T-helper 1 cell treated with Interleukin-12 subunit alpha and Interleukin-12 subunit beta and Interleukin-4 antibody, amounts not matched to agents 30 ng/mL and 1 ng/mL, for 36 hours (primary cell): ENCODE results near the gene FOXN4. TPM values are rescaled to one million over a fixed set of nuclear protein-coding genes. Genes with fewer than 3 reads are reported as not detected.
"Not testable (repeated sequence)": the region's sequence is repeated elsewhere in the genome, so short reads cannot be mapped to it uniquely, and the experiment has no call there.

Source experiments
- intact Hi-C: fragments of 100-400 bp; cut with micrococcal nuclease; formaldehyde crosslinking; loops from one replicate; pipeline ENCODE4 v1.15.1; 2024
- total RNA-seq: library from RNA; stranded (reverse); gene quantifications from 2 replicates; pipeline ENCODE4 v1.2.3, GENCODE V29; 2022

FOXN4 gene
- total RNA-seq: not detected in 2 replicates

GRCh38 chr12:109308534-109309380 lies at the start of gene FOXN4:
Gene FOXN4, minus strand, starts transcription at chr12:109309284. Its CDS starts 963 bp downstream, at chr12:109308321.
- intact Hi-C loops: no loop called here

DNA sequence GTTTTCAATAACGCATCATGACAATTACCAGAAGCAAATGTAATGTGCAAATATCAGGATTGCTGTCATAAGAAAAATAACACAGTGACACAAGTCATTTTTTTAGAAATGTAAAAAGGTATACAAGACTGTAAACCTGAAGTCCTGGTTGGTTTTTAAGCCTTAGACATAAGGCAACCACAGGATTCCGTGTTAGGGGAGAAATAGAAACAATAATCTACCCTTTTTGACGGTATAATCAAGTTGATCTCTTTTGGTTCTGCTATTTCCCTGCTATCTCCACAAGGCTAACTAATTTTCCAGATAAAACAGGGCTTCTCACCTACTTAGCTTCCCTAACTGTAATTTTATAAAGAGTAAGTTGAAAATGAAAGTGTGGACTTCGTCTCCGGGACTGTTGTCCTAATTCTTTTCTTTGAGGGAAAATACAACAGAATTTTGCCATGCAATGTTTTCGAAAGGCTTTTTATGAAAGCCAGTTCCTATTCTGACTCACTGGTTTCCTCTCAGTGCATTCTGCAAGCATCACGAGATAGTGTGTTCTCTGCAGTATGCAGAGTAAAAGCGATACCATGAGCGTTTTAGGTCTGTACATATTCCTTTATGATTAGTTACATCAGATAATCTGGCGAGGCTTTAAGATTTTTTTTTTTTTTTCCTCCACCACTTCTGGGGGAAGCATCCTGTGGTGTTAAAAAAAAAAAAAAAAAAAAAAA lies 49.2 kb upstream of the FOXN4 start:
- intact Hi-C loops: no loop called here

GRCh38 chr12:109357032-109357431 lies 47.9 kb upstream of the FOXN4 start:
- intact Hi-C loops: no loop called here

- intact Hi-C loops: no loop called here
Measured at GRCh38 chr12:109356577-109356976, 47.5 kb upstream of the FOXN4 start.

- intact Hi-C loops: no loop called here
Measured at GRCh38 chr12:109352184-109352583, 43.1 kb upstream of the FOXN4 start.

GRCh38 chr12:109347589-109347988 lies 38.5 kb upstream of the FOXN4 start, which contains the start of gene MYO1H:
Gene MYO1H, plus strand, starts transcription at chr12:109347900. Its CDS starts 61 bp downstream, at chr12:109347961.
- intact Hi-C loops: loop anchor here (1.0 kb wide), 1 partner anchor 38 kb away; no protein-coding TSS in a partner anchor

GRCh38 chr12:109346920-109347319 lies 37.8 kb upstream of the FOXN4 start:
- intact Hi-C loops: loop anchor here (1.0 kb wide), 1 partner anchor 38 kb away; no protein-coding TSS in a partner anchor

DNA sequence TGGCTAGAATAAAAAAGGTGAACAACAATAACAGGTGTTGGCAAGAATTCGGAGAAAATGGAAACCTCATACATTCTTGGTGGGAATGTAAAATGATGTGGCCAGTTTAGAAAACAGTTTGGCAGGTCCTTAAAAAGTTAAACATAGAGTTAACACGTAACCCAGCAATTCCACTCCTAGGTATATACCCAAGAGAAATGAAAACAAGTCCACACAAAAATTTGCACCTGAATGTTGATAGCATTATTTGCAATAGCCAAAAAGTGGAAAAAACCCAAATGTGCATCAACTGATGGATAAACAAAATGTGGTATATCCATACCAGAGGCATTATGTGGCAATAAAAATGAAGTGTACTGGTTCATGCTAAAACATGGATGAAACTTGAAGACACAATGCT lies 36.3 kb upstream of the FOXN4 start:
- intact Hi-C loops: no loop called here

- intact Hi-C loops: no loop called here
Measured at GRCh38 chr12:109343677-109344076, 34.6 kb upstream of the FOXN4 start.

DNA sequence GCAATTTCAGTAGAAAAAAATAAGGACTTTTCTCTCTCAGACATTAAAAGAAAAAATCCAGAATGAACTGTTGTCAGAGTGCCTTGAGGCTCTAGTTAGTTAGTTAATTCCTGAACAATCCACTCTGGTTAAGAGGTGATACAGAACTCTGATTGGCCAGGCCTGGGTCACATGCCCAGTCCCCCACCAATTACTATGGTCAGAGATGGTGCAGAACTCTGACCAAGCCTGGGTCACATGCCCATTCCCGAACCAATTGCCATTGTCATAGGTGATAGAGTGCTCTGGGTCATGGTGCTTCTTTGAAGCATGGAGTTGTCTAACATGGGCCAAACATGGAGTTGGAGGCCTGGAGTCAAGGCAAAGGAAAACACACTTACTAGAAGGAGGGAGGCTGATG lies 27.5 kb upstream of the FOXN4 start:
- intact Hi-C loops: no loop called here

- intact Hi-C loops: no loop called here
Measured at GRCh38 chr12:109334887-109335286, 25.8 kb upstream of the FOXN4 start.

GRCh38 chr12:109331301-109331952 lies 22.3 kb upstream of the FOXN4 start:
- intact Hi-C loops: no loop called here

- intact Hi-C loops: no loop called here
Measured at GRCh38 chr12:109330282-109331230, 21.5 kb upstream of the FOXN4 start.

DNA sequence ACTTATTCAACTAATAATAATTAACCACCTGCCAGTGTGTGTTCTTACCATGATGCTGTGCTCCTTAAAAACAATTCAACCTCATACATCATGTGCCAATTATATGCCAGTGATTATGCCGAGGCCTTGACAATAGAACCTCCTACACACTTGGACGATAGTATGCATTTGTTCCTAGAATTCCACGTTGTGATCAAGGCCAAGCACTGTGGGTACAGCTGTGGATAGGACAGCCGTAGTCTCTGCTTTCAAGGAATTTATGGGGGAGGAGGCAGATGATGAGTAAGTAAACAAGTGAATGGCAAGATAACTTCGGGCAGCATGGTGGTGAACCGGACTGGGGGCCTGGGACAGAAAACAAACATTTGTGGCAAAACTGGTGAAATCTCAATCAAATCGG lies 20.6 kb upstream of the FOXN4 start:
- intact Hi-C loops: no loop called here

DNA sequence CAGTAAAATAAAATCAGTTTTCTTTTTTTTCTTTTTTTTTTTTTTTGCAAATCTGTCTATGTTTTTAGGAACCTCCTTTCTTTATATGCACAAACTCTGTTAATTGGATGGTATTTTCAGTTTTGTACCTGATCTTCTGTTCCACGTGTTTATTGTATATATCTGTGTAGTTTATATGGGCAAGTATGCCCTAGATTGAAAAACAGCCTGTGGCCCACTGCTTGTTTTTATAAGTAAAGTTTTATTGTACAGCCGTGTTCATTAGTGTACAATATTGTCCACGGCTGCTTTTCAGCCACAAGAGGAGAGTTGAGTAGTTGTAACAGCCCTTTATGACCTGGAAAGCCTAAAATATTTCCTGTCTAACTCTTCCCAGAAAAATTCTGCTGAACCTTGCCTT lies 19.9 kb upstream of the FOXN4 start:
- intact Hi-C loops: no loop called here

DNA sequence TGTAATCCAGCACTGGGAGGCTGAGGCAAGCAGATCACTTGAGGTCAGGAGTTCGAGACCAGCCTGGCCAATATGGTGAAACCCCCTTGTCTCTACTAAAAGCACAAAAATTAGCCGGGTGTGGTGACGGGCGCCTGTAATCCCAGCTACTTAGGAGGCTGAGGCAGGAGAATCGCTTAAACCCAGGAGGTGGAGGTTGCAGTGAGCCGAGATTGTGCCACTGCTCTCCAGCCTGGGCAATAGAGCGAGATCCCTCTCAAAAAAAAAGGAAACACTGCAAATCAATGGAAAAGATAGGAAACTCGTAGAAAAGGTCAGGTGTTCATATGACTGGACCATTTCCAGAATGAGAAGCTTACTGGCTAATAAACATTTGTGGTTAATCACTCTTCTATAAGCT lies 12.2 kb upstream of the FOXN4 start:
- intact Hi-C loops: not testable (repeated sequence)

- intact Hi-C loops: no loop called here
Measured at GRCh38 chr12:109310247-109311125, 1.4 kb upstream of the FOXN4 start.

- intact Hi-C loops: no loop called here
Measured at GRCh38 chr12:109309381-109310246, 530 bp upstream of the FOXN4 start.

GRCh38 chr12:109307051-109307450 lies 2.0 kb downstream of the FOXN4 start:
- intact Hi-C loops: no loop called here
